Ectodermal cell (in vitro differentiated cells): ENCODE measurements around the gene PDGFA.

Experiments used
- H3K27ac ChIP-seq: 2 replicates; pipeline ENCODE4 v1.7.0; 2013; ENCODE audit warnings: mild to moderate bottlenecking, low read depth, low read length; ENCODE audit not compliant: insufficient read depth, poor library complexity, severe bottlenecking
- H3K27me3 ChIP-seq: 2 replicates; pipeline ENCODE4 v1.7.0; 2013; ENCODE audit warnings: mild to moderate bottlenecking, low read length; ENCODE audit not compliant: insufficient read depth, control insufficient read depth, poor library complexity, severe bottlenecking
- H3K36me3 ChIP-seq: one replicate; pipeline ENCODE4 v1.7.0; 2013; ENCODE audit warnings: low read length; ENCODE audit not compliant: control insufficient read depth, insufficient read depth
- H3K4me1 ChIP-seq: one replicate; pipeline ENCODE4 v1.7.0; 2013; ENCODE audit warnings: low read length; ENCODE audit not compliant: control insufficient read depth, insufficient read depth
- H3K4me3 ChIP-seq: 2 replicates; pipeline ENCODE4 v1.7.0; 2013; ENCODE audit warnings: low read depth, low read length, control low read depth; ENCODE audit not compliant: insufficient read depth
- H3K9me3 ChIP-seq: 2 replicates; pipeline ENCODE4 v1.7.0; 2013; ENCODE audit warnings: mild to moderate bottlenecking, low read length, moderate library complexity; ENCODE audit not compliant: control insufficient read depth
- WGBS, 2 experiments: methylation state at CpG; one replicate each; pipeline ENCODE4 v1.1.7; 2013; ENCODE audit warnings: missing lambda C conversion rate in 2 of 2; 5-methylcytosine and 5-hydroxymethylcytosine counted together

The PDGFA gene

DNA sequence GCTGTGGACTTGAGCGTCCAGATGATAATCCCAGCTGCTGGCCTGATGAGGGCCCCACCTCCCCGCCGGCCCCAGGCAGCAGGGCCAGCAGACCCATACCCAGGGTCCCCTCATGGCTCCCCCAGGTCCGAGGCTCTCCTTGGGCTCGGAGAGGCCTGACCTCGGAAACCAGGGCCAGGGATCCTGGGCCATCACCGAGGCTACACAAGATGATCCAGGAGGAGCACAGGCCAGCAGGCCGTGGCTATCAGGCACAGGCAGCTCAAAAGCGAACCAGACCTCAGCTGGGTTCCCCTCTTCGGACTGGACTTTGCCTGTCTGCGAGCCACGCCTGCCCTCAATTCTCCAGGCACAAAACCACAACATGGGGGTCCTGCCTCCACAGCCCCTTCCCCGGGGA is 17.4 kb downstream of the PDGFA start:
- H3K9me3 ChIP-seq: no peaks in the 10 kb centered on the region
- H3K36me3 ChIP-seq: peaks cover 5% of the 10 kb centered on the region
- 88 to 89% methylated on average over 13 of the region's 13 CpGs for whole genome bisulfite sequencing, 2 experiments
- no peak overlapping the region for H3K27ac ChIP-seq
- peaks cover 6% of the 10 kb centered on the region for H3K4me1 ChIP-seq
- H3K4me3 ChIP-seq: no peak overlapping the region
- H3K27me3 ChIP-seq: no peaks in the 10 kb centered on the region

- Histone ChIP-seq H3K4me3 (no peak overlapping the region), H3K27me3 (no peaks in the 10 kb centered on the region), H3K27ac (no peak overlapping the region), H3K36me3 (peaks cover 5% of the 10 kb centered on the region), H3K9me3 (no peaks in the 10 kb centered on the region), H3K4me1 (peaks cover 6% of the 10 kb centered on the region)
- WGBS, 2 experiments: 92 to 93% methylated on average over 7 of the region's 7 CpGs
These were observed 18.1 kb downstream of the PDGFA start for GRCh38 chr7:501526-501925.

DNA sequence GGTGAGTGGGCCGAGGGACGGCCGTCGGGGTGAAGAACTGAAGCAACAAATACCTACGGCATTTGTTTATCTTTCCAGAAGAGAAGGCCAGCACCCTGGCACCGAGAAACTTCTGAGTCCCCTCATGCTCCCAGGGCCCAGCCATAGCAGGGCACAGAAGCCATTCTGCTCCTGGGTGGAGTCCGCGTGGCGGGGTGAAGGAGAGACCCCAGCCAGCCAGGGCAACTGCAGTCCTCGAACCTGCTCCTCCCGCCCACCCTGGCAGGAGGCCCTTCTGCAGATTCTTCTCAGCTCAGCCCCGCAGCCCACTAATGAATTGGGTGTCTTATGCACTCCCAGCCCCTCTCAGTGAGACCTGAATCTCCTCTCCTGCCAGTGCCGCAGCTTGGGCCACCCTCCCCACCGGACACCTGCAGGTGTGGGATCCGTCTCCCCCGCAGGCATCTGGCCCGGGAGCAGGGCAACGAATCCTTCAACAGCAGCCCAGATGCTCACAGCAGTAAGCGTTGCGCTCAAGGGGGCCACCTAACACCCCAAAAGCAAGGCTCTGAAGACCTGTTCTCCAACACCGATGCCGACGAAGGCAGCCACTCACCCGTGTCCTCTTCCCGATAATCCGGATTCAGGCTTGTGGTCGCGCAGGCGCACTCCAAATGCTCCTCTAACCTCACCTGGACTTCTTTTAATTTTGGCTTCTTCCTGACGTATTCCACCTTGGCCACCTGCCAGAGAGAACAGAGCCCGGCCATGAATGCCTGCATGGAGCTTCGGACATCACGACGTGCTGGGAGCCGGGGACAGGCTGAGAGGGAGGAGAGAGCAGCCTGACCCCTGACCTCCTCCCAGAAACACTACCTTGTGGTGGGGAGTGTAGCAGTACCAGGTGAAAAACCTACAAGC is 18.9 kb downstream of the PDGFA start:
- no peaks in the 10 kb centered on the region for H3K27me3 ChIP-seq
- WGBS, 2 experiments: 93 to 95% methylated on average over 35 of the region's 35 CpGs
- H3K4me3 ChIP-seq: no peak overlapping the region
- H3K9me3 ChIP-seq: no peaks in the 10 kb centered on the region
- H3K36me3 ChIP-seq: peaks cover 5% of the 10 kb centered on the region
- no peak overlapping the region for H3K27ac ChIP-seq
- H3K4me1 ChIP-seq: peaks cover 6% of the 10 kb centered on the region

DNA sequence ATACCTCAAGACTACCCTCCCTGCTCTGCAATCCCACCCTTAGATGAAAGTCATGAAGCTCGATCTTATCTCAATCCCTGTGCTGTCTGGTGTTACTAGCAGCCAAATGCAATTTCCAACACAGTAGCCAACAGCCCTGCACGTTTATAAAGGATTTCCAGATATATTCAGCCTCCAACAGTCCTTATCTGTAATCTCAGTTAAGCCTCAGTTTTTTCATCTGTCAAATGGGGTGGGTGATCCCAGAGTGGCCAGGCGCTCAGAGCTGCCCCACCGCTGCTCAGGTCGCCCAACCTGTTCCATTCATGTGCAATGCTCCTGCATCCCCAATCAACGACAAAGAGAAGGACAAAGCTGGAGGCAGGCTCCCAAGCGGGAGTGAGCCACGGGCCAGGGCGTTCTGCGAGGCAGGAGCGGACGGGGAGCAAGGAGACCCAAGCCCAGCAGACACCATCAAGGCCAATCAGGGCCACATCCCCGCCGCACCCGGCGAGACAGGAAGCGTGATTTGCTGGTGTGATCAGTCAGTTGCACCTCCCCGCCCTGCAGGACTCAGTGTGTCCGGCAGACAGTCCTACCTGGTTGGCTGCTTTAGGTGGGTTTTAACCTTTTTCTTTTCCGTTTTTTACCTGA is 19.7 kb downstream of the PDGFA start:
- no peaks in the 10 kb centered on the region for H3K9me3 ChIP-seq
- no peaks in the 10 kb centered on the region for H3K27me3 ChIP-seq
- peaks cover 5% of the 10 kb centered on the region for H3K36me3 ChIP-seq
- no peak overlapping the region for H3K27ac ChIP-seq
- H3K4me1 ChIP-seq: peaks cover 6% of the 10 kb centered on the region
- no peak overlapping the region for H3K4me3 ChIP-seq
- 95% methylated on average over 20 of the region's 20 CpGs for WGBS, 2 experiments

DNA sequence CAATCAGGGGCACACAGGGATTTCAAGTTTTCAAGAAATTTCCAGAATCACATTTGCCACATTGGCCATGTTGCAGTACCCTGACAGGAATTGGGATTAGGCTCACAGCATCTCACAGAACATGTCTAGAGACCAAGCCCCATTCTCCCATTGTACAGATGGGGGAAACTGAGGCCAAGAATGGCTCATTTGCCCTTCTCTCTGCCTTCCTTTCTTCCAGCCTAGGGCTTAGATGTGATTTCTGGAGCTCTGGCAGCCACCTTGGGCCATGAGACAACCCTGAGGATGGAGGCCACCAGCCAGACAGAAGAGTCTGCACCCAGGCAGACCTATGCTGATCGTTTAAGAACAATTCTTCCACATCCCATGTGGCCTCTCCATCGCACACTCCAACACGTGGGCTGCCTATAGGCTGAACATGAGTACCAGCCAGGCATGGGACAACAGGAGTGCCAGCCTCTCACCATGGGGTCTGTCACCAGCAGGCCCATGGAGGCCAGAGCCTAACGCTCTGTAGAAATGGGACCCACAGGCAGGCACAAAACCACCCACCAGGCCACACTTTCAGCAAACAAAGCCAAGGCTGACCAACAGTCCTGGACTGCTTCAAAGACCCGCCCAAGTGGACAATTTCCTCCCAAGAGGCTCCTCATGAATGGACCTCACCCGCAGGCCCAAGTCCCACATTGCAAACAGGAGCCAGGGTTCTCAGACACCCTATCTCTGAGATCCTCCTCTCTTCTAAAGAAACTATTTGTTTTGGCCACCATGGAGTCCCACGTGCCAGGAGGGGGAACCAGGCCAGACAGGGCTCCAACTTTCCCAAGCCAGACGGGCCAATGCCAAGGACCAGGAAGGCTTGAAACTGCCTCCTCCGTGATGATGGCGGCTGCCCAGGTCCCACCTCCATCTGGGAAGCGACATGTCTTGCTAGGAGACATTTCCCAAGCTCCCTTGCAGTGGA is 20.7 kb downstream of the PDGFA start:
- Histone ChIP-seq H3K4me3 (no peak overlapping the region), H3K9me3 (no peaks in the 10 kb centered on the region), H3K36me3 (peaks cover 5% of the 10 kb centered on the region), H3K27ac (no peak overlapping the region), H3K4me1 (peaks cover 6% of the 10 kb centered on the region), H3K27me3 (no peaks in the 10 kb centered on the region)
- WGBS, 2 experiments: 94 to 95% methylated on average over 11 of the region's 11 CpGs

DNA sequence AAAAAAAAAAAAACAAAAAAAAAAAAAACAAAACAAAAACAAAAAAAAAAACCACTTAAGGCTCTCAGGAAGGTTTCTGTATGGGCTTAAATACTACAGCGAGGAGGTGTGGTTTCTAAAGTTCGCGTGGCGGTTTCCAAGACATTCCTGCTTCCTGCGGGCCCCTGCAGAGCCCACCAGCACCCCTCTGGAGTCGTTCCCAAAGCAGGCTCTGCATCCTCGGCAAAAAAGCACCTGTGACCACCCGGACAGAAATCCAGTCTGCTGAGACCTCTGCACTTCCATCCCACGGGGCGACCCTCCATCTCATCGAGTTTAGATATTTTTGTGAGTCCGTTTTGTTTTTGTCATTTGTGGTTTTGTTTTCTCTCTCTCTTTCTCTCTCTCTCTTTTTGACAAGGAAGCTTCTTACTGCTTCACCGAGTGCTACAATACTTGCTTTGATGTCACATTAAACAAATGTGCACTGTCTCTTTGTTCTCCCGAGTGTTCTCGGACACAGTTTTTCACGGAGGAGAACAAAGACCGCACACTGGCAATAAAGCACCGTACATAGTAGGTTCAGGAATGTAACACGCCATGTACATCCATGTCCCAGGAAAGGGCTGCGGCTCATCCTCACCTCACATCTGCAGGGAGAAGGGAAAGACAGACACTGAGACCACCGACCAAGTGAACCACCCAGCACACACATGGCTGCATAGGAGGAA is 21.5 kb downstream of the PDGFA start:
- Histone ChIP-seq H3K36me3 (peaks cover 5% of the 10 kb centered on the region), H3K27me3 (no peaks in the 10 kb centered on the region), H3K4me1 (no peaks in the 10 kb centered on the region), H3K4me3 (no peak overlapping the region), H3K9me3 (no peaks in the 10 kb centered on the region), H3K27ac (no peak overlapping the region)
- 84 to 86% methylated on average over 21 of the region's 21 CpGs for WGBS, 2 experiments

DNA sequence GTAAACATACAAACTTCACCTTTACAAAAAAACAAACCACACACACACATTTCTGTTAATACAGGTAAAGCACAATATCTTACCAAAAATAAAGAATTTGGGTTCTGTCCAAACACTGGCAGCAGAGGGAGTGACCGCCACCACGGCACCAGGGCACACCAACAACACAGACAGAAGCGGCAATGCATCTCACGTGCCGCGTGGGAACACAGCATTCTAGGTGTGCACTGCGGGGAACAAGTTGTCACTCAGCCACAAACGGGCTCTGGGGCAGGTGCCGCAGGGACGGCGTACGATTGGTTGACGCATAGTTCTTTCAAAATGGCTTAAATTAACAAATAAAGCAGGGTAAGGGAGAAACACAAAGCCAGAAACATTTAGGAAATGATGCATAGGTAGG is 22.3 kb downstream of the PDGFA start:
- Histone ChIP-seq H3K9me3 (no peaks in the 10 kb centered on the region), H3K27ac (no peak overlapping the region), H3K4me3 (no peak overlapping the region), H3K27me3 (no peaks in the 10 kb centered on the region), H3K36me3 (peaks cover 5% of the 10 kb centered on the region), H3K4me1 (no peaks in the 10 kb centered on the region)
- 94 to 97% methylated on average over 13 of the region's 13 CpGs for WGBS, 2 experiments

- Histone ChIP-seq H3K4me1 (no peaks in the 10 kb centered on the region), H3K9me3 (no peaks in the 10 kb centered on the region), H3K27ac (no peak overlapping the region), H3K4me3 (no peak overlapping the region), H3K36me3 (peaks cover 5% of the 10 kb centered on the region), H3K27me3 (no peaks in the 10 kb centered on the region)
- 95 to 96% methylated on average over 24 of the region's 24 CpGs for WGBS, 2 experiments
These were observed 22.9 kb downstream of the PDGFA start for GRCh38 chr7:496528-497295.

GRCh38 chr7:495761-496321 is 23.8 kb downstream of the PDGFA start:
- H3K27me3 ChIP-seq: no peaks in the 10 kb centered on the region
- H3K36me3 ChIP-seq: peaks cover 5% of the 10 kb centered on the region
- no peak overlapping the region for H3K4me3 ChIP-seq
- WGBS, 2 experiments: 88 to 89% methylated on average over 18 of the region's 18 CpGs
- H3K9me3 ChIP-seq: no peaks in the 10 kb centered on the region
- no peaks in the 10 kb centered on the region for H3K4me1 ChIP-seq
- no peak overlapping the region for H3K27ac ChIP-seq
